Midbrain (tissue), 1 donor: ENCODE data around the gene PRKCE.

Experiments
- DNase-seq: peaks from one replicate; lab custom pipeline; 2025; lab: John Stamatoyannopoulos, UW

Gene PRKCE

GRCh38 chr2:45809205-45809604, 157.7 kb downstream of the PRKCE start:
- DNase-seq = no peak

GRCh38 chr2:45812011-45812500, 160.6 kb downstream of the PRKCE start:
- no peak for DNase-seq

GRCh38 chr2:45813003-45813941, 161.8 kb downstream of the PRKCE start:
- no peak for DNase-seq

- DNase-seq = no peak
Measured at GRCh38 chr2:45814488-45814887, 163.0 kb downstream of the PRKCE start.

GRCh38 chr2:45814951-45815621, 163.6 kb downstream of the PRKCE start:
- no peak for DNase-seq

- DNase-seq = no peak
Measured at GRCh38 chr2:45816272-45816671, 164.8 kb downstream of the PRKCE start.

GRCh38 chr2:45818591-45818990, 167.1 kb downstream of the PRKCE start:
- no peak for DNase-seq

- DNase-seq = no peak
Measured at GRCh38 chr2:45820048-45820447, 168.6 kb downstream of the PRKCE start.

- no peak for DNase-seq
Measured at GRCh38 chr2:45821558-45822271, 170.2 kb downstream of the PRKCE start.

GRCh38 chr2:45822272-45822630, 170.8 kb downstream of the PRKCE start:
- DNase-seq = no peak

- DNase-seq = peak; percentile 76
Measured at GRCh38 chr2:45823723-45824206, 172.3 kb downstream of the PRKCE start.

GRCh38 chr2:45825001-45825651, 173.7 kb downstream of the PRKCE start:
- DNase-seq = no peak

GRCh38 chr2:45826460-45826859, 175.0 kb downstream of the PRKCE start:
- no peak for DNase-seq

GRCh38 chr2:45826884-45827635, 175.6 kb downstream of the PRKCE start:
- DNase-seq = no peak

- no peak for DNase-seq
Measured at GRCh38 chr2:45830322-45830721, 178.8 kb downstream of the PRKCE start.

- no peak for DNase-seq
Measured at GRCh38 chr2:45833301-45833967, 182.0 kb downstream of the PRKCE start.

GRCh38 chr2:45833968-45834344, 182.5 kb downstream of the PRKCE start:
- DNase-seq = no peak

GRCh38 chr2:45834372-45834771, 182.9 kb downstream of the PRKCE start:
- no peak for DNase-seq

- no peak for DNase-seq
Measured at GRCh38 chr2:45834858-45835257, 183.4 kb downstream of the PRKCE start.

- DNase-seq = no peak
Measured at GRCh38 chr2:45836316-45836715, 184.8 kb downstream of the PRKCE start.

- DNase-seq = no peak
Measured at GRCh38 chr2:45836740-45837139, 185.3 kb downstream of the PRKCE start.
